ENCODE measurements around the gene WASF1. TPM values are rescaled to one million over a fixed set of nuclear protein-coding genes. Genes with fewer than 3 reads are reported as not detected.

Gene WASF1
- total RNA-seq, 1 donor = 18.8 TPM

DNA sequence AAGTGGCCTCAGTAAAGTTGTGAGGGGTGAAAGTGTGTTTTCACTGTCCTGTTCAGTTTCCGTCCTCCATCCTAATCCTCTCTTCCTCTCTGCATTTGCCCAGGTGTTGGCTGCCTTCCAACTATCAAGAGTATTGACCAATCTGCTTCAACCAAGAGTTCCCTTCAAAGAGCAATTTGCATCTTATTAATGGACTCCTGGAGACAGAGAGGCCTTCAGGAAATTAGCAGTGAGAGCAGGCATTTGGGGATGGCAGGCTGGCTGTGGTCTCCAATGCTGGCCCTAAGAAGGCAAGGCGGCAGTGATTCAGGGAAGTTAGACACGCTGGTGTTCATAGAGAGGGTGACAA is 124.1 kb downstream of the WASF1 start:
- no peak overlapping the region for H3K27ac ChIP-seq (ENCODE audit: low read depth, low read length)
- DNase-seq (ENCODE audit: insufficient read length, low spot score, missing footprints) = no peak
- H4K20me1 ChIP-seq (ENCODE audit: insufficient read depth, low read length) = no peaks in the 10 kb centered on the region
- no peaks in the 10 kb centered on the region for H3K79me2 ChIP-seq (ENCODE audit: insufficient read depth, low read length)
- no peak overlapping the region for H3K4me3 ChIP-seq (ENCODE audit: insufficient read depth, low read length)
- H3K4me2 ChIP-seq (ENCODE audit: insufficient read depth, low read length) = no peak overlapping the region
- no peaks in the 10 kb centered on the region for H3K36me3 ChIP-seq (ENCODE audit: insufficient read depth, low read length)
- H3K9me3 ChIP-seq (ENCODE audit: low read depth, low read length) = no peaks in the 10 kb centered on the region
- TF ChIP-seq, protein P1, sequence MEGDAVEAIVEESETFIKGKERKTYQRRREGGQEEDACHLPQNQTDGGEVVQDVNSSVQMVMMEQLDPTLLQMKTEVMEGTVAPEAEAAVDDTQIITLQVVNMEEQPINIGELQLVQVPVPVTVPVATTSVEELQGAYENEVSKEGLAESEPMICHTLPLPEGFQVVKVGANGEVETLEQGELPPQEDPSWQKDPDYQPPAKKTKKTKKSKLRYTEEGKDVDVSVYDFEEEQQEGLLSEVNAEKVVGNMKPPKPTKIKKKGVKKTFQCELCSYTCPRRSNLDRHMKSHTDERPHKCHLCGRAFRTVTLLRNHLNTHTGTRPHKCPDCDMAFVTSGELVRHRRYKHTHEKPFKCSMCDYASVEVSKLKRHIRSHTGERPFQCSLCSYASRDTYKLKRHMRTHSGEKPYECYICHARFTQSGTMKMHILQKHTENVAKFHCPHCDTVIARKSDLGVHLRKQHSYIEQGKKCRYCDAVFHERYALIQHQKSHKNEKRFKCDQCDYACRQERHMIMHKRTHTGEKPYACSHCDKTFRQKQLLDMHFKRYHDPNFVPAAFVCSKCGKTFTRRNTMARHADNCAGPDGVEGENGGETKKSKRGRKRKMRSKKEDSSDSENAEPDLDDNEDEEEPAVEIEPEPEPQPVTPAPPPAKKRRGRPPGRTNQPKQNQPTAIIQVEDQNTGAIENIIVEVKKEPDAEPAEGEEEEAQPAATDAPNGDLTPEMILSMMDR (IDR thresholded peaks at IDR 0.05; ENCODE audit: extremely low read depth, low read depth, low read length) = no peak
- H2AFZ ChIP-seq (ENCODE audit: low read length) = no peak overlapping the region
- H3K27me3 ChIP-seq (ENCODE audit: insufficient read depth, low read length) = peaks cover 18% of the 10 kb centered on the region
- no peaks in the 10 kb centered on the region for H3K4me1 ChIP-seq (ENCODE audit: insufficient read depth, low read length)

DNA sequence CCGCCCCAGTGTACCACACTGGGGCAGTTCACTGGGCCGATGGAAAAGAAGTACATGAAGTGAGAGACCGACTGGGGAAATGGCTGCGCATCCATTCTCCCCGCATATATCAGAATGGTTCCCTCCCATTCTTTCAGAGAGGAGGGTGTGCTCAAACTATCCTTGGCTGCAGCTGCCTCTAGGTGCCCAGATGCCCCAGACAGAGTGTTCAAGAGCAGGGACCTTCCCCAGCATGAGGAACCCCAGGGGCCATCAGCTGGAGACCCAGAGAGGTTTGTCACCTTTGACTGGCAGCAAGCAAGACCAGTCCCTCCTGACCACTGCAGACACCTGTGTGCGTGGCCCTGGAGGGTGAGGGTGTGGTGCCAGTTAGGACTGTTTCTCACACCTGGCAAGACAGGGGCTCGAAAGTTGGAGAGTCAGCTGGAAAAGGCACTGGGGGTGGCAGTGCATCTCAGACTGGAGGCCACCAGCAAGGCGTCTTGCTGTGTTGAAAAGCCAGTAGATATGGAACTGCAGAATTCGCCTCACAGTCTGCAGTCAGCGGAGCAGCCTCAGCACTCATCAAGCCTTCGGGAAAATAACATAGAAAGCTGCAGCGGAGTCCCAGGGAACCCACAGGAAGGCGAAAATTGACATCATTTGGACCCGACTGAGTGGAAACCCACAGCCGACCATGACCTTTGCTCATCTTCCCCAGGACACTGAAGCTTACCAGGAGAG is 124.6 kb downstream of the WASF1 start:
- Histone ChIP-seq H3K4me2 (ENCODE audit: insufficient read depth, low read length) (no peak overlapping the region), H4K20me1 (ENCODE audit: insufficient read depth, low read length) (no peaks in the 10 kb centered on the region), H3K9me3 (ENCODE audit: low read depth, low read length) (no peaks in the 10 kb centered on the region), H3K27me3 (ENCODE audit: insufficient read depth, low read length) (peaks cover 18% of the 10 kb centered on the region), H3K27ac (ENCODE audit: low read depth, low read length) (no peak overlapping the region), H3K36me3 (ENCODE audit: insufficient read depth, low read length) (no peaks in the 10 kb centered on the region), H3K4me1 (ENCODE audit: insufficient read depth, low read length) (no peaks in the 10 kb centered on the region), H2AFZ (ENCODE audit: low read length) (no peak overlapping the region), H3K4me3 (ENCODE audit: insufficient read depth, low read length) (no peak overlapping the region), H3K79me2 (ENCODE audit: insufficient read depth, low read length) (no peaks in the 10 kb centered on the region)
- no peak for DNase-seq (ENCODE audit: insufficient read length, low spot score, missing footprints)
- TF ChIP-seq, protein P1 (IDR thresholded peaks at IDR 0.05; ENCODE audit: extremely low read depth, low read depth, low read length) = no peak

DNA sequence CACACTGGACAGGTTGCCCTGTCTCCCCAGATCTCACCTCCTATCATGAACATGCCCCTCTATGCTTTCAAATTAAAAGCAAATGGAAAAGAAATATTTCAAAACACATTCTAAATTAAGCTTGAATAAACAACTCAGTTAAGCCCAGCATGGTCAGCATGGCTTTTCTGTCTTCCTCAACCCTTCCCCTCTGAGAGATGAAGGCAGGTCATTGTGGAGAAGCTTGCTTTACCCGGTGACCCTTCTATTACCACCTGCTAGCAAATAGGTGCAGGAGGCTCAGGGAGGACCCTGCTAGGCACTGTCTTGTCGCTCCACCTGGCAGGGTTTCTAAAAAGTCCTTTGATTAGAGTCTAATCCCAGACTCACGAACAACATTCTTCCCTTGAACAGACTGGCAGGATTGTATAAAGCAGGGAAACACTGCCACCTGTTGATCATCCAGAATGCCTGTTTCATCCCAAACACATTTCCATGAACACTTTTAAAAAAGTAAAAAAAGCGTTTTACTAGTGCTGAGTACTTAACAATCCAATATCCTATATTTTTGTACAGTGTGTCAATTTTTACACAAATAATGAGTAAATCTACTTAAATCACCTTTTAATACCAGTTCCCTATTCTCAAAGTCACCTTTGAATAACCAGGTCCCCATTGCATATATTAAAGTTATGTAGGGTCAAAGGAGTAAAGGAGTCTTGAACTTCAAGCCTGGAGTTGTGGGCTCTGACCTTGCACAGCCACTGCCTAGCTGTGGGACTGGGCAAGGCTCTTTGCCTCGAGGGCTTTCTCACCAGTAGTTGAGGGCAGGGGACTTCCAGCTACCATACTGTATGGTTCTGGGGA is 125.9 kb downstream of the WASF1 start:
- no peaks in the 10 kb centered on the region for H3K4me1 ChIP-seq (ENCODE audit: insufficient read depth, low read length)
- H3K9me3 ChIP-seq (ENCODE audit: low read depth, low read length) = no peaks in the 10 kb centered on the region
- H3K4me3 ChIP-seq (ENCODE audit: insufficient read depth, low read length) = no peak overlapping the region
- no peak overlapping the region for H3K27ac ChIP-seq (ENCODE audit: low read depth, low read length)
- no peaks in the 10 kb centered on the region for H3K36me3 ChIP-seq (ENCODE audit: insufficient read depth, low read length)
- no peaks in the 10 kb centered on the region for H3K79me2 ChIP-seq (ENCODE audit: insufficient read depth, low read length)
- DNase-seq (ENCODE audit: insufficient read length, low spot score, missing footprints) = peak; percentile 76
- peak overlapping the region; percentile 30 for H3K4me2 ChIP-seq (ENCODE audit: insufficient read depth, low read length)
- H4K20me1 ChIP-seq (ENCODE audit: insufficient read depth, low read length) = no peaks in the 10 kb centered on the region
- peaks cover 15% of the 10 kb centered on the region for H3K27me3 ChIP-seq (ENCODE audit: insufficient read depth, low read length)
- peak overlapping the region; percentile 11 for H2AFZ ChIP-seq (ENCODE audit: low read length)
- TF ChIP-seq, protein P1 (IDR thresholded peaks at IDR 0.05; ENCODE audit: extremely low read depth, low read depth, low read length) = peak; percentile 87

GRCh38 chr6:110050440-110050813 is 129.0 kb downstream of the WASF1 start:
- DNase-seq (ENCODE audit: insufficient read length, low spot score, missing footprints) = no peak
- H3K79me2 ChIP-seq (ENCODE audit: insufficient read depth, low read length) = no peaks in the 10 kb centered on the region
- no peaks in the 10 kb centered on the region for H3K9me3 ChIP-seq (ENCODE audit: low read depth, low read length)
- H3K36me3 ChIP-seq (ENCODE audit: insufficient read depth, low read length) = no peaks in the 10 kb centered on the region
- no peaks in the 10 kb centered on the region for H4K20me1 ChIP-seq (ENCODE audit: insufficient read depth, low read length)
- no peak overlapping the region for H3K27ac ChIP-seq (ENCODE audit: low read depth, low read length)
- TF ChIP-seq, protein P1 (IDR thresholded peaks at IDR 0.05; ENCODE audit: extremely low read depth, low read depth, low read length) = no peak
- no peak overlapping the region for H2AFZ ChIP-seq (ENCODE audit: low read length)
- peaks cover 13% of the 10 kb centered on the region for H3K27me3 ChIP-seq (ENCODE audit: insufficient read depth, low read length)
- no peak overlapping the region for H3K4me2 ChIP-seq (ENCODE audit: insufficient read depth, low read length)
- no peak overlapping the region for H3K4me3 ChIP-seq (ENCODE audit: insufficient read depth, low read length)
- H3K4me1 ChIP-seq (ENCODE audit: insufficient read depth, low read length) = no peaks in the 10 kb centered on the region

Measured in osteoblast (primary cell).